ENCODE measurements around the gene ZFYVE27. TPM values are rescaled to one million over a fixed set of nuclear protein-coding genes. Genes with fewer than 3 reads are reported as not detected.

The ZFYVE27 gene
- total RNA-seq, 1 donor from 2014 or later = 40.7 TPM

GRCh38 chr10:97771055-97771891 lies 34.3 kb downstream of the ZFYVE27 start:
- no peaks in the 10 kb centered on the region for H3K9me3 Mint-ChIP-seq
- peaks cover 8% of the 10 kb centered on the region for H3K4me1 Mint-ChIP-seq
- no peak for TF ChIP-seq CTCF (IDR thresholded peaks at IDR 0.05; ENCODE audit: unreplicated experiment)
- H3K27ac Mint-ChIP-seq = no peak overlapping the region
- peaks cover 80% of the 10 kb centered on the region for H3K27me3 Mint-ChIP-seq (ENCODE audit: low read depth)
- DNase-seq (ENCODE audit: low spot score in 2 of 2, unreplicated experiment in 2 of 2) = no peak
- H3K36me3 Mint-ChIP-seq = no peaks in the 10 kb centered on the region
- peak overlapping the region; percentile 64 for H3K4me3 Mint-ChIP-seq

GRCh38 chr10:97771913-97772823 lies 35.2 kb downstream of the ZFYVE27 start, which contains the start of gene SFRP5:
SFRP5 (minus strand) TSS chr10:97771999; CDS start chr10:97771833, 166 bp downstream.
- Mint-ChIP-seq H3K4me1 (peaks cover 8% of the 10 kb centered on the region), H3K9me3 (no peaks in the 10 kb centered on the region), H3K27ac (no peak within 1 kb of the TSS), H3K36me3 (no peaks in the 10 kb centered on the region), H3K27me3 (ENCODE audit: low read depth) (peaks cover 83% of the 10 kb centered on the region), H3K4me3 (peak within 1 kb of the TSS; percentile 64)
- DNase-seq (ENCODE audit: low spot score in 2 of 2, unreplicated experiment in 2 of 2) = no peak
- TF ChIP-seq CTCF (IDR thresholded peaks at IDR 0.05; ENCODE audit: unreplicated experiment) = no peak

GRCh38 chr10:97773096-97773495 lies 36.2 kb downstream of the ZFYVE27 start:
- Mint-ChIP-seq H3K36me3 (no peaks in the 10 kb centered on the region), H3K9me3 (no peaks in the 10 kb centered on the region), H3K27ac (no peak overlapping the region), H3K4me1 (peaks cover 8% of the 10 kb centered on the region), H3K4me3 (no peak overlapping the region), H3K27me3 (ENCODE audit: low read depth) (peaks cover 81% of the 10 kb centered on the region)
- no peak for TF ChIP-seq CTCF (IDR thresholded peaks at IDR 0.05; ENCODE audit: unreplicated experiment)
- no peak for DNase-seq (ENCODE audit: low spot score in 2 of 2, unreplicated experiment in 2 of 2)

- Mint-ChIP-seq H3K27ac (no peak overlapping the region), H3K4me3 (no peak overlapping the region), H3K4me1 (peaks cover 8% of the 10 kb centered on the region), H3K27me3 (ENCODE audit: low read depth) (peaks cover 74% of the 10 kb centered on the region), H3K9me3 (no peaks in the 10 kb centered on the region), H3K36me3 (no peaks in the 10 kb centered on the region)
- TF ChIP-seq CTCF (IDR thresholded peaks at IDR 0.05; ENCODE audit: unreplicated experiment) = no peak
- DNase-seq (ENCODE audit: low spot score in 2 of 2, unreplicated experiment in 2 of 2) = no peak
These were observed 37.9 kb downstream of the ZFYVE27 start for GRCh38 chr10:97774811-97775294.

GRCh38 chr10:97777143-97777542 lies 40.2 kb downstream of the ZFYVE27 start:
- Mint-ChIP-seq H3K27me3 (ENCODE audit: low read depth) (peaks cover 62% of the 10 kb centered on the region), H3K36me3 (no peaks in the 10 kb centered on the region), H3K27ac (no peak overlapping the region), H3K4me3 (no peak overlapping the region), H3K9me3 (no peaks in the 10 kb centered on the region), H3K4me1 (peaks cover 2% of the 10 kb centered on the region)
- DNase-seq (ENCODE audit: low spot score in 2 of 2, unreplicated experiment in 2 of 2) = no peak
- no peak for TF ChIP-seq CTCF (IDR thresholded peaks at IDR 0.05; ENCODE audit: unreplicated experiment)

Measured in mesothelial cell of epicardium (in vitro differentiated cells).